Colonic mucosa (tissue), 4 donors: ENCODE measurements around the gene TNS4. TPM values are rescaled to one million over a fixed set of nuclear protein-coding genes. Genes with fewer than 3 reads are reported as not detected.

ENCODE experiments used
- DNase-seq: peaks from one replicate; pipeline ENCODE4 v3.0.0-alpha.2; 2020
- H3K27ac ChIP-seq: fragments of 200-600 bp; one replicate; pipeline ENCODE4 v1.8.0; 2021
- H3K27me3 ChIP-seq: fragments of 200-600 bp; one replicate; pipeline ENCODE4 v1.8.0; 2021
- H3K36me3 ChIP-seq: fragments of 200-600 bp; one replicate; pipeline ENCODE4 v1.8.0; 2021
- H3K4me1 ChIP-seq: fragments of 200-600 bp; one replicate; pipeline ENCODE4 v1.8.0; 2021; ENCODE audit warnings: mild to moderate bottlenecking
- H3K4me3 ChIP-seq: fragments of 200-600 bp; one replicate; pipeline ENCODE4 v1.8.0; 2021
- H3K9ac ChIP-seq, 2 donors: one replicate each; pipeline ENCODE4 v1.7.0; 2013; ENCODE audit warnings: control low read depth in 2 of 2, low read depth in 2 of 2, low read length in 2 of 2
- H3K9me3 ChIP-seq: fragments of 200-600 bp; one replicate; pipeline ENCODE4 v1.8.0; 2021
- CTCF ChIP-seq: fragments of 200-600 bp; IDR thresholded peaks from one replicate; pipeline ENCODE4 v1.8.0; 2022; ENCODE audit warnings: antibody characterized with exemption, mild to moderate bottlenecking
- intact Hi-C: fragments of 100-400 bp; cut with DNase I; formaldehyde crosslinking; loops from one replicate; pipeline ENCODE4 v1.14.1; 2022
- total RNA-seq, 2 donors: library from RNA; stranded (reverse); fragmentation: NEBNext Ultra II Directional in 1 of 2; extraction: Animal tissue kit (Norgen Biotek cat#: 25700) in 1 of 2; gene quantifications; one replicate each; pipeline ENCODE4 v1.2.1, GENCODE V29; 2021
- donor health status: healthy.
- donor health status: DM: no; HTN: no; CAD: no.
- donor health status: DM: no; HTN: no; CAD: no.

Gene TNS4, protein sequence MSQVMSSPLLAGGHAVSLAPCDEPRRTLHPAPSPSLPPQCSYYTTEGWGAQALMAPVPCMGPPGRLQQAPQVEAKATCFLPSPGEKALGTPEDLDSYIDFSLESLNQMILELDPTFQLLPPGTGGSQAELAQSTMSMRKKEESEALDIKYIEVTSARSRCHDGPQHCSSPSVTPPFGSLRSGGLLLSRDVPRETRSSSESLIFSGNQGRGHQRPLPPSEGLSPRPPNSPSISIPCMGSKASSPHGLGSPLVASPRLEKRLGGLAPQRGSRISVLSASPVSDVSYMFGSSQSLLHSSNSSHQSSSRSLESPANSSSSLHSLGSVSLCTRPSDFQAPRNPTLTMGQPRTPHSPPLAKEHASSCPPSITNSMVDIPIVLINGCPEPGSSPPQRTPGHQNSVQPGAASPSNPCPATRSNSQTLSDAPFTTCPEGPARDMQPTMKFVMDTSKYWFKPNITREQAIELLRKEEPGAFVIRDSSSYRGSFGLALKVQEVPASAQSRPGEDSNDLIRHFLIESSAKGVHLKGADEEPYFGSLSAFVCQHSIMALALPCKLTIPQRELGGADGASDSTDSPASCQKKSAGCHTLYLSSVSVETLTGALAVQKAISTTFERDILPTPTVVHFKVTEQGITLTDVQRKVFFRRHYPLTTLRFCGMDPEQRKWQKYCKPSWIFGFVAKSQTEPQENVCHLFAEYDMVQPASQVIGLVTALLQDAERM
- total RNA-seq = 10 to 100 TPM in 1 of 2 donors, 1 to 10 TPM in 1; 8.8 to 20.4 TPM

DNA sequence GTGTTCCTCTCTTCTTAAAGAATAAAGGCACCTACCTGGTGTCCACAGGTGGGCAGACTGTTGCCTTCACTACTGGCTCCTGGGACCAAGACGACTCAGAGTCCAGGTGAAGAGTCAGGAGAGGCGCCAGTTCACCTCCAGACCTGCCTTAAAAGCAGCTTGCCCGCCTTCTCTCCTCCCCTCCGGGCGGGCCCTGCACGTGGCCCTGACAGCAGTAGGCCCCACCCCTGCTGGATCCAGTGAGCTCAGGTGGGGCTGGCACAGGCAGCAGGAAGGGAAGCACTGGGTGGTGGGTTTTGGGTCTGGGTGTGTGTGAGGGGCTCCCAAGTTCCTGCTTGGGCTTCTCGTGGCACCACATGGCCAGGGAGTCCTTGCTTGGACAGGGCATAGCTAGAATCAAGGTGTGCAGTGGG is at the start of gene TNS4:
Gene TNS4, minus strand, starts transcription at position 125 of the 413 bp plus-strand sequence. CDS start 5,198 bp downstream, outside the sequence.
- H3K27ac ChIP-seq = no peak within 1 kb of the TSS
- H3K9me3 ChIP-seq = no peaks in the 10 kb centered on the region
- H3K27me3 ChIP-seq = no peaks in the 10 kb centered on the region
- H3K4me1 ChIP-seq = no peaks in the 10 kb centered on the region
- DNase-seq = peak; percentile 91
- H3K36me3 ChIP-seq = no peaks in the 10 kb centered on the region
- H3K9ac ChIP-seq = peak within 1 kb of the TSS; percentile 40 to 85
- H3K4me3 ChIP-seq = peak within 1 kb of the TSS; percentile 19
- no peak for TF ChIP-seq CTCF
- intact Hi-C loops = no loop called here

DNA sequence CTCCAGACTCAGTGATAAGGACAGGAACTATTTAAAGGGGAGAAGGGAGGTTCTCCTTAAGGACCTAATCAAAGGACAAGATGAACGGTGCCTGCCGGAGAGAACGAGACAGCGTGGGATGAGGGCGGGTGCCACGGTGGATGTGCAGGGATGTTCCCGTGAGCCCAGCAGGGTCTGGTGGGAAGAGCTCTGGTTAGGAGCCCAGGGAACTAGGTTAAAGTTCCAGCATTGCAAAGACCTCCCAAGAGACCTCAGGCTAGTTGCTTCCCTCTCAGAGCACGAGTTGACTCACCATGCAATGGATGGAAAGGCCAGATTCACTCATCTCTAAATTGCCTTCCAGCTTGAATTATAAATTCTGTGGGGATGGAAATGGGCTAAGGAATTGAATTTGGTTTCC is 49.2 kb upstream of the TNS4 start:
- no peaks in the 10 kb centered on the region for H3K27me3 ChIP-seq
- no peak overlapping the region for H3K4me3 ChIP-seq
- peak overlapping the region; percentile 77 for H3K27ac ChIP-seq
- intact Hi-C loops = no loop called here
- H3K36me3 ChIP-seq = no peaks in the 10 kb centered on the region
- peaks cover 4% of the 10 kb centered on the region for H3K4me1 ChIP-seq
- H3K9me3 ChIP-seq = no peaks in the 10 kb centered on the region
- H3K9ac ChIP-seq = no peak overlapping the region
- no peak for TF ChIP-seq CTCF
- DNase-seq = peak; percentile 23

- H3K36me3 ChIP-seq = no peaks in the 10 kb centered on the region
- H3K9ac ChIP-seq = peak overlapping the region in 1 of 2 donors; percentile 36
- no peak for TF ChIP-seq CTCF
- H3K9me3 ChIP-seq = no peaks in the 10 kb centered on the region
- peak overlapping the region; percentile 47 for H3K27ac ChIP-seq
- no peak overlapping the region for H3K4me3 ChIP-seq
- peak; percentile 35 for DNase-seq
- intact Hi-C loops = no loop called here
- no peaks in the 10 kb centered on the region for H3K4me1 ChIP-seq
- H3K27me3 ChIP-seq = no peaks in the 10 kb centered on the region
Observed at GRCh38 chr17:40548982-40549685, 47.7 kb upstream of the TNS4 start.

- H3K27me3 ChIP-seq = no peaks in the 10 kb centered on the region
- H3K36me3 ChIP-seq = no peaks in the 10 kb centered on the region
- DNase-seq = peak; percentile 13
- H3K4me1 ChIP-seq = no peaks in the 10 kb centered on the region
- no peak overlapping the region for H3K4me3 ChIP-seq
- H3K27ac ChIP-seq = peak overlapping the region; percentile 47
- no peaks in the 10 kb centered on the region for H3K9me3 ChIP-seq
- intact Hi-C loops = no loop called here
- TF ChIP-seq CTCF = no peak
- H3K9ac ChIP-seq = peak overlapping the region in 1 of 2 donors; percentile 36
Observed at GRCh38 chr17:40548491-40548981, 47.1 kb upstream of the TNS4 start.
